SW480 (cell line): ENCODE measurements around the gene CLEC20A.
A peak's percentile ranks its signal among the peaks of the same experiment; 100 is the strongest.
"Not testable (repeated sequence)": the region's sequence is repeated elsewhere in the genome, so short reads cannot be mapped to it uniquely, and the experiment has no call there.

Experiments used
- DNase-seq: peaks from one replicate; pipeline ENCODE4 v3.0.0-alpha.2; 2016; ENCODE audit warnings: low spot score

The CLEC20A gene

DNA sequence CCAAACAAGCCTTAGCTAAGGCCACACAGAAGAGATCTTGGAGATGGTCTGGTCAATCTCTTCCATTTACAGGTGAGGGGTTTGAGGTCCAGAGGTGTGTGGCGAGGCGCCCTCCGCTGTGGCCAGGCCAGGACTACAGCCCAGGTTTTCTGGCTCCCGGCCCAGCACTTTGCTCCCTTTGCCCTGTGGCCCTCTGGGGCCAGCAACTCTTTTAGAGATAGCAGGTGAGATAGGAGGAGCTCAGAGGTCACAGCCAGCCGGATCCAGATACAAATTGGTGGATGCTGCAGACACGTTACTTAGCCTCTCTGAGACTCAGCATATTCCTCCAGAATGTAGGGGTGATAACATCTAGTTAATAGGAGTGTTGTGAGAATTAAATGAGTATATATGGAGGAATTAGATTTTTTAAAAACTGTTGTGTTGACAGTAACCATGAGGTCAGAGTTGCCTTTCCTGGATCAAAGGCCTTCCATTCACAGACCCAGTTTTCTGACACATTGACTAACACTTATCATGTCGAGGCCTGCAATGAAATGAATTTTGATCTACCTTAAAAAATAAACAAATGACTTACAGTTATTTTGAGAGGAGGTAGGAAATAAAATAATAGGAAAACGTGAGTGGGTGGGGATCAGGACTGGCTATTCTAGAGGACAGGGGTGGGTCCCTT is 32.7 kb upstream of the CLEC20A start:
- no peak for DNase-seq

DNA sequence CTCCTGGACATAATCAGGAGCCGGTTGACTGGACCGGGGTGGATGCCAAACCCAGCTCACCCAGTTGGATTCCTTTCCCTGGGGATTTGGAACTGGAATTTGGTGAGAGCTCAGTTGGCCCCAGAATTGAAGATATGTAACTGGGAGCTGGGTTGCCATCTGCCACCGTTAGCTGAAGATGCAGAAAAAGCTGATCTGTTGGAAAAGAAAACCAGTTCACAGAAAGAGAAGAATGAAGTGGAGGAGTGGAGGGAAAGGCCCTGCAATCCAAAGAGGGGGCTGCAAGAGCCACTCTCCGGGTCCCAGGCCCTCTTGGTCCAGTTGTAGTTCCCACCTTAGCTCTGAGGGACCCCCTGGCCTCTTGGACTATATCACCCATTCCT is 32.2 kb upstream of the CLEC20A start:
- DNase-seq = no peak

DNA sequence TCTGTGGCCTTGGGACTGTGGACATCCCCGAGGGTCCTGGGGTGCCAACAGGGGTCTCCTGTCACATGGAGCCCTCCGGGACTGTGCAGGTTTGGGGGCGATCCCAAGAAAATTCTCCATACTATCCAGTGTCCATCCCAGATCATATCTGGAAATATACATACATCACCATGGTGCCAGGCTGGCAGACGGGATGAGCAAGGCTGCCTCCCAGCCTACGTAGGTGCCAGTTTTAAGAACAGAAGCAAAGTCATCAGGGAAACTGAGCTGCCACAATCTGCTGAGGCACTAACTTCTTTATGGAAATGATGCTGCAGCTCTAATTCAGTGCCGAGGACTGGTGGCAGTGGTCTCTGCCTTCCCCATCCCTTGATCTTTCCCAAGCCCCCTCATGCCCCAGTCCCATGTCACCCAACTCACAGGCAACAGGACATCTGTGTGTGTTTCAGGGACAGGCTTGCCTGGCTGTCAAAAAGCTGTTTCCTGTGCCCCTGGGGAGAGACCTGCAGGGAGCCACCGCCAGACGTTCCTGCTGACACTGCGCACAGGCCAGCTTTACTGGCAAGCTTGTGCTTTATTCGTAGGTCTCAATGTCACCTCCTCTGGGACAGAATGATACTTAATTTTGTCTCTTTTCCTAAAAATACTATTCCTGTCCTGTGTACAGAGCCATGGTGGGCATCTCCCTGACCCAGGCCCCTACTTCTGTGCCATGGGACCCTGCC is 31.6 kb upstream of the CLEC20A start:
- DNase-seq = no peak

DNA sequence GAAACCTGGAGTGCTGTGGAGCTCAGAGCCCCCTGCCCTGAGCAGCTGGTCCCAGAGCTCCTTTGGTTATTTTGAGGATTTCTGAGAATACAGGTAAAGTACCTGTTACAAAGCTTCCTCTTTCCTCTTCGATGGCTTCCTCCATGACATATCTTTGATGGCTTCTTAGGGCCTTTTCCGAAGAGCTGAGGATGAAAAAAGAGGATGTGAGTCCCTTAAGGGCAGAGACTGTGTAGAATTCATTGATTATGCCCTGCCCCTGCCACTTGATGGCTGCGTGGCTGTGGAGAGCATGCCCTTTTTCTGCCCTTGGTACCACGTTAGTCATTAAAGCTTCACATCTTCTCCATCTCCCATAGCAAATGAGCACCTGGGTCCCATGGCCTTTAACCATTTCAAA is 30.4 kb upstream of the CLEC20A start:
- no peak for DNase-seq

DNA sequence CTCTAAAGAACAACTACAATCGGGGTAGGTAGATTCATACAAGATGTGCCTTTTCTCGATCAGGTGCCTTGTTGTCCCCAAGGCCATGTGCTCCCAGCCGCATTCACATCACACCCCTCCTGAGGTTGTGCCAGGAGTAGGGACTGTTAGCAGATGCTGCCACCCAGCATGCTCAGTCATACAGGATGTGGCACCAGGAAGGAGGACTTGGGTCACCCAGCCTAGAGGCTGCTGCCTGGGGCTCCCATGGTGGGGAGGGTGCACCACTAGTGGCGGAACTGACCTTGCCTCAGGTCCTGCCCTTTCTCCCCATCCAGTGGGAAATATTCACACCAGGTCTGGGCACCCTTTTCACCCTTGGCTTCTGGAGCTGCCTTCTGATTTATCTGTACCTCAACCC is 24.5 kb upstream of the CLEC20A start:
- DNase-seq = no peak

DNA sequence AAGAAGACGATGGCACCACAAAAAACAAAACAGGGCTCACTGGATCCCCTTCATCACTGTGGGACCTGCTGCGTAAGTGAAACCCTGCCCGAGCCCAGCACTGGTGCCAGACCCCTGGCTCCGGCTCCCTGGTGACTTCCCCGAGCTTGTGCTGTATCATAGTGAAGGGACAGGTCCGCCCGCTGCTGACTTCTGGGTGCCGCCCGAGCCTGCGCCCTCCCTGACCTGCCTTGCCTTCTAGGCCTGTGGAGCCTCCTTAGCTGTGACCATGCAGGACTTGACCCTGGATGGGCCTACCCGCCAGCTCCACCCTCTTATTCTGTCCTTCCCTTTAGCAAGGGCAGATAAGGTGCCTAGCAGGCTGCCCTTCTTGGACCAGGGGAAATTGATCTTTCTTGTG is 24.0 kb upstream of the CLEC20A start:
- DNase-seq = no peak

DNA sequence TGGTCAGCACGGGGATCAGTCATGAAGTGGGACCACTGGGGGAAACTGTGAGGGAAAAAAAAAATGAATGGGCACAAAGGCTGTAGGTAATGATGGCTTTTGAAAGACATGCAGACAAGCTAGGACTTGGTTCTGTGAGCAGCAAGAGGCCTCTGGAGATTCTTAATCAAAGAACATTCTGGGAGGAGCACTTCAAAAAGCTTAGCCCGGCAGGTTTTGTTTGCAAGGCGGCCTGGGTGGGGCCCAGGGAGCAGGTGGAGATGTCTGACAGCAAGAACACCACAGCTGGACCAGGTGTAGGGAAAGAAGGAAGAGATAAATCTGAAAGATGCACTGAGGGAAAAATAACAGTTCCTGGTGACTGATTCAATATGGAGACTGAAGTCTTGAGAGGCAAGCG is 22.1 kb upstream of the CLEC20A start:
- no peak for DNase-seq

DNA sequence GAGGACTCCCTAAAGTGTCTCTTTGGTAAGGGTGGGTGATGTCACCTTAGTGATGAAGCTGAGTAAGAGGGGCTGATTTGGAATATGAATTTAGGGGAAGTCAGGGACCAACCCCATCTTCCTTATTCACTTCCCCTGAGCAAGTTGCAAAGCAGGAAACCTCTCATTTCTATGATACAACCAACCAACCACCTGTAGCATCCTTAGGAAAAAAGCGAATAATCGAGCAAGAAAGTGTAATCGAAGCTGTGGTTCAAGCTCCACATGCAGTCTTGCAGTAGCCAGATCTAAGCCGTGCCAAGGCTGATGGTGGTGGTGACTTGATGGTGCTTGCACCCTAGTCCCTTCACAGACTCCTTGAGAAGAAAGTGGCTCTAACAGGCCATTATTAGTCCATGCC is 19.3 kb upstream of the CLEC20A start:
- DNase-seq = no peak

DNA sequence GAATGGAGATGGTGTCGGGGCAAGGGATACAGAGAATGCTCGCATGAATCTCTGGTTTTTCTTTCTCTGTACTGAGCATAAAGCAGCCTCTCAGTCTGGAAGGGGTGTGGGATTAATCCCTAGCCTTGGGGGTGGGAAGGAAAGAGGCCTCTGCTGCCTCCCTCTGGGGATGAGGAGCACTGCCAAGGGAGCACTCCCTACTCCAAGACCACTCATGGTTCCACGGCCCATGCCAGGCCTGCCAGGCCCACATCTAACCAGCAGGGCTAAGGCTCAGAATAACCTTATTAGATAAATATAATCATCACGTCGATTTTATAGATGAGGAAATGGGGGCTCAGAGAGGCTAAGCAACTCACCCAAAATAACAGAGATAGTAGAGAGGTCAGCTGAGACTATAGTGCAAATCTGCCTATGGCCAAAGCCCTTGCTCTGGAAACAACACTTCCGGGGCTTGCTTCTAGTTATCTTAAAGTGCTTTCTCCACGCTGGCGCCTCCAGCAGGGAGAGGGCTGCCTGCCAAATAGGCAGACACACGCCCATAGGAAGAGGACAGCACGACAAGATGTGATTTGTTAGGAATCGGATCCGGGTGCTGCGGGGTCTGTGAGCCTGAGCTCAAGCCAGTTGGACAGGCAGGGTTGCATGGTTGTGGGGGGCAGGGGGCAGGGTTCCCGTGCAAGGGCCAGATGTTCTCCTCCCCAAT is 16.7 kb upstream of the CLEC20A start:
- no peak for DNase-seq

DNA sequence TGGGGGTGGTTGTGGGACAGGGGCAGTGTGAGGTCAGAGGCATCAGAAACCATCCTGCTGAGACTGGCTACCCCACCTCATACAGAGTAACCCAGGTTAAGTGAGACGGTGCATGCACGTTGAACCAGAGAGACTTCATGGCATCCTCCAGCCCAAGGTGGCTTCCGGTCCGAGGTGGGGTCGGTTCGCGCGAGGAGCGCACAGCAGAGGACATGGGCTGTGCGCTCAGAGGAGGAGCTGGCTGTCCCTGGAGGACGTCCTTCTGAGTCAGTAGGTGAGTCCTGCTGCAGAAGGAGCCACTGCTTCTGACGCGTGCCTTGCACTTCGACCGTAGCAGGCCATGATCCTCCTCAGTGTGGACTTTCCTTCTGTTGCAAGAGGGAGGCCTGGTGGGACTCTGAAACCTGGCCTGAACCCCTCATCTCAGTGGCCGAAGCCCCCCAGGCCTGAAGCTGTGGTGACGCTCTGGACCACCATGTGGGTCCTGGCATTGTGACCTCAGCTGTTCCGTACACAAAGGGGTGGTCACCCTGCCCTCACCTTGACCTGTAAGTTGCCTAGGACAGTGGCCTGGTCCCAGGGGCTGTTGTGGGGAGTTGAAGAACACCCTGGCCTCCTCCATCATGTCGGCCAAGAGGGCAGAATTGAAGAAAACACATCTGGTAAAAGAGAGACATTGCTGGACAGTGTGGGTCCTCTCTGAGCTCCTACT is 16.0 kb upstream of the CLEC20A start, which contains the start of gene TEX35:
Gene TEX35 (plus strand): TSS at position 544 of the 712 bp plus-strand sequence. CDS start 80 bp downstream, at position 624.
- DNase-seq = no peak

DNA sequence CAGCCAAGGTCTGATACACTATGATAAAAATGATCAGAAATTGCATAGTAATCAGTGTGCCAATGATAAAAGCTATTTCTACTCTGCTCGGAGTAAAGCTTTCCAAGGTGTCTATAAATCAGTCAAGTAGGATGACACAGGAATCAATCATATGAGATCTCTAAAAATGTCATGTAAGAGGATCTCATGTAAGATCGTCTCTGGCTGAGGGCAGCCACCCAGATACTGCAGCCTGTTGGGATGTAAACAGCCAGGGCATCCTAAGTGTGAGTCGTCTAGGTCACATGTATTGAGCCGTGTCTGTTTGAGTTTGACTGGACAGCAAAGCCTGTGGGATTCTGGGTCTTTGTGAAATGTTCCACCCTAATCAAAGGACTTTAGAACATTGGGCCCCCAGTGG is 13.4 kb upstream of the CLEC20A start:
- DNase-seq = no peak

DNA sequence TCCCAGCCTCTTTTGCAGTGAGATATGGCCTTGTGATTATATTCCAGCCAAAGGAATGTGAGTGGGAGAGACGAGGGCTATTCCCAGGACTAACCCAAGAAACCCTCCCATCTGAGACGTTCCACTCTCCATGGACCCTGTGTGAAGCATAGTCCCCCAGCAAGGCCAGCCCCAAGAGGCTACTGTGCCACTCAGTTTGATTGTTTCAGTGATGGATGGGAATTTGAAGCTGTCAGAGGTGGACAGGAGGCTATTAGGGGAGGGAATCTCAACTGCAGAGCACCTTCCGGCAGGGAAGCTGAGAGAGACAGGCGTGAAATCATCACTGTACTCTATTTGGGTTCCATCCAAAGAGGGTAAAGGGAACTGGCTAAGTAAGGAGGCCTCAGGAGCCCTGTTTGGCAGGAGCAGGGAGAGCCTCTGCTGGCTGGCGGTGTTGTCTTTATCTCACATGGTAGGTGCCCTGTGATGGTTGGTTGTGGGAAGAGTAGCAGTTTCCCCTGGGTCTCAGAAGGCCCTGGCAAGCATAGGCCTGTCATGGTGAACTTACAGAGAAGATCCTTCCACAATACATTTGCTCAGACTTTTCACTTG is 12.7 kb upstream of the CLEC20A start:
- DNase-seq = no peak

DNA sequence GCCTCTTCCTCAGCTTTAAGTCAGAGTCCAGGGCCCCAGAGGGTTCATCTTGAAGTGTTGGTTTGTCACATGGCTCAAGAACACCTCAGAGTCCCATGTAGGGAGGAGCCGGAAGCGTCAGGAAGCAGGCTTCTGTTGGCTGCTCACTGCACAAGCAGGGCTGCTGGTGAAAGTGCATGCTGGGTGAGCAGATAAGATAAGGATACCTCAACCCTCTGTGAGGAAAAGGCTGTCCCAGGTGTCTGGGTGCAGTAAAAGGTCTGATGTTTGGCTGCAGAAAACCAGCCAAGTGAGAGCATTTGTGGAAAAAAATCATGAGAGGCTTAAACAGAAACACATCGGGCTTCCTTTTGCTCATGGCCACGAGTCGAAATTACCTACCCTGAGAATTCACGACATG is 9.9 kb upstream of the CLEC20A start:
- DNase-seq = no peak

DNA sequence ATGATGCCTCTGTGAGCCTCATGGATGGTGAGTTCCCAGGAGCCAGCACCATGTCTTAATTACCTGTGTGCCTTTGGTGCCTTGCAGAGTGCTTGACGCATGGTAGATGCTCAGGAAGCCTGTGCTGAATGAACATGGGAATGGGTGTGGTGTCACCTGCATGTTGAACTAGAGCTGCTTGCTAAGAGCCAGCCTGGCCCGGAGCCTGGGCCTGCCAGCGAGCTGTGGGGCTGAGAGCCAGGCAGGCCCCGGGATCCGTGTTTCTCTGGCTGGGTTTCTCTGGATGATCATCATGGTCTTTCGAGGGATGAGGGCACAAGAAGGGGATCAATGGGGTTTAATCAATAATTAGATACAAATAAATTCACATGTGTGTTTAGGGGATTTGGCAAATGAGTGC is 9.4 kb upstream of the CLEC20A start:
- no peak for DNase-seq

DNA sequence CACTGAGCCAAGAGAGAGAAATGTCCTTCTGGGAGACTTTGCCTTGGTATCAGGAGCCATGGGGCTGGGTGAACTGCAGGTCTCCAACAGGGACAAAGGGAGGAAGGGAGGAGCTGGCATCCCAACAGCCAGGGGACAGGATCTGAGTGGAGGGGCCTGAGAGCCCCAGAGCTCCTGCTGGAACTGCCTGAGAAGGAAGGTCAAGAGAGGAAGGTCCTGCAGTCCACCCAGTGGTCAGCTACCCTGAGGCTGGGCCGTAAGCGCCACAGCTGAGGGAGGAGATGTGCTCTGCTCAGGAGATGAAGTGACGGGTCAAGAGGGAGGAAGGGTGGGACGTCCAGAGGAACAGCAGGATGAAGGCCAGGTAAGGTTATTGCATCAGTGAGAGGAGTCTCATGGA is 7.5 kb upstream of the CLEC20A start:
- no peak for DNase-seq

DNA sequence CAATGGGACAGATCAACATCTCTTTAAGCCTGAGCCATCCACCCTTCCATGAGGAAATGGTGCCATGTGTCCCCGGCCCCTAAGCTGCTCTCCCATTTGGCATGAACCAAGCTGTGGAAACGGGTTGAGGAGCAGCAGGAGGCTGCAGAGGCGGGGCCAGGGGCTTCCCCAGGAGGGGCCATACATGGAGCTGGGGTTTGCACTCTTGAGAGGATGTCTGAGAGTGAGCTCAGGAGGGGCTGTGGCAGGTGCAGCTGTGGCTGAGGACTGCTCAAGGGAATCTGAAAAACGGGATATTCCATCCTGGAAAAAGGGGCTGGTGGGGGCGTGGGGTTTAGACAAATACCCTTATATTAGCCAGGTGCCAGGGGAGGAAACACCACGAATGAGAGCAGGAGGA is 7.1 kb upstream of the CLEC20A start:
- DNase-seq = no peak

DNA sequence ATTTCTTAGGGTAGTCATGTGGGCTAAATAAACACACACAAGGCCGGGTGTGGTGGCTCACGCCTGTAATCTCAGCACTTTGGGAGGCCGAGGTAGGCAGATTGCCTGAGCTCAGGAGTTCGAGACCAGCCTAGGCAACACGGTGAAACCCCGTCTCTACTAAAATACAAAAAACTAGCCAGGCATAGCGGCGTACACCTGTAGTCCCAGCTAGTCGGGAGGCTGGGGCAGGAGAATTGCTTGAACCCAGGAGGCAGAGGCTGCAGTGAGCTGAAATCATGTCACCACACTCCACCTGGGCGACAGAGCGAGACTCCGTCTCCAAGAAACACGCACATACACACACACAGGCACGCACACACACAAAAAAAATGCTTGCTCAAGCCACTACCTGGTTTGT is 6.6 kb upstream of the CLEC20A start:
- not testable (repeated sequence) for DNase-seq

DNA sequence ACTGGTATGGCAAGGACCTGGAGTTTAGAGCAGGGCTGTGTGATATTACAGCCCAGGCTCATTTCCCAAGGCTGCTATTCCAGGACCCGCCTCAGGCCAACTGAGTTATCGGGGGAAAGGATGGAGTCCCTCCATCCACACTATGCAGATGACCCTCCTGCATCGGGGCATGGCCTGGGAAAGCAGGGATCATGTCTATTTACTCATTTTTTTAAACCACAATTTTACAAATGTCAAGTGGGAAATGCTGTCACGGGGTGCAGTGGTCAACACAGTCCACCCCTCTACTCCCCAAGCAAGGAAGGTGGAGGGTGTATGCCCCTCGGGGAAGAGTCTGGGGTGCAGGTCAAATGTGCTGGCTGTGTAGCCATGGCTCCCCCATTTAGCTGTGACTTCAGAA is 6.1 kb upstream of the CLEC20A start:
- DNase-seq = no peak

DNA sequence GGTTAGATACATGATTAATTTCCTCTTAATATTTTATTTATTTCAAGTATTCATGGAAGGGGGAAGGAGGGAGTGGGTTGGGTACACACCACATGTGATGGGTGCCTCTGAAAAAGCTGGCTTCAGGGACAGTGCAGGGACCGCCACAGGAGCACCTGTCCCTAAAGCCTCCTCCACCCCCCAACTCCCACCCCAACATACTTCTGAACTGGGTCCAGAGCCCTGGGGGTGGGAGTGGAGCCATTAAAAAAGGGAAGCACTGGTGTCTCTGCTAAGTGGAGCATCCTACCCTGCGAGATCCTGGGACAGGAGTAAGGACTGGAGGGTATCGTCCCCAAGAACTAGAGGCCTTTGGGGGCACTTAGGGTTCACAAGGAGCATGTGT is 5.6 kb upstream of the CLEC20A start:
- DNase-seq = no peak

DNA sequence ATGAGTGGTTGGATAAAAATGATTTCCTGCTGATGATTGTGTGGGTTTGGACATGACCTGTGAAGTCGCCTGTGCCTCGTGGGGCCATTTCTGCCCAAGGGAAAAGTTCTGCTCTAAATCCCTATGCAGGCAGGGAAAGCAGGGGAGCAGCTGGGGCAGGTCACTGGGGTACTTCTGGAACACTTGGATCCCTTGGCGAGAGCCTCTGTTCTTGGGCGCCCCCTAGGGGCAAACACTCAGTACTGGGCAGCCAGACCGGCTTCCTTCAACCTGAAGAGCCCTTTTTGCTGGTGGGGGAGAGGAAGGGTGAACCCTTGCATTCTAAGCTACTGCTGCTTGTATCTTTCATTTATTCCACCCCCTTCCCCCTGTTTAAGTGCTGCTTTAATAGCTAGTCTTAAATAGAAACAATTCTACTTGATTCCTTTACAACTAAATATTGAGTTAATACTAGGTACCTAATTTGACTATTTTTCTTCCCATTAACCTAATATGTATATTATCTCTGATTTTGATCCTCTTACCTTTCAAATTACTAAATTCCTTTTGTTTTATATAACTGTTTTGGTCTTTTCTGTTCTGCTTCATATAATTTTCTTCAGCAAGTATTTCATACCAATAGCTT is 5.1 kb upstream of the CLEC20A start:
- DNase-seq = peak; percentile 59

DNA sequence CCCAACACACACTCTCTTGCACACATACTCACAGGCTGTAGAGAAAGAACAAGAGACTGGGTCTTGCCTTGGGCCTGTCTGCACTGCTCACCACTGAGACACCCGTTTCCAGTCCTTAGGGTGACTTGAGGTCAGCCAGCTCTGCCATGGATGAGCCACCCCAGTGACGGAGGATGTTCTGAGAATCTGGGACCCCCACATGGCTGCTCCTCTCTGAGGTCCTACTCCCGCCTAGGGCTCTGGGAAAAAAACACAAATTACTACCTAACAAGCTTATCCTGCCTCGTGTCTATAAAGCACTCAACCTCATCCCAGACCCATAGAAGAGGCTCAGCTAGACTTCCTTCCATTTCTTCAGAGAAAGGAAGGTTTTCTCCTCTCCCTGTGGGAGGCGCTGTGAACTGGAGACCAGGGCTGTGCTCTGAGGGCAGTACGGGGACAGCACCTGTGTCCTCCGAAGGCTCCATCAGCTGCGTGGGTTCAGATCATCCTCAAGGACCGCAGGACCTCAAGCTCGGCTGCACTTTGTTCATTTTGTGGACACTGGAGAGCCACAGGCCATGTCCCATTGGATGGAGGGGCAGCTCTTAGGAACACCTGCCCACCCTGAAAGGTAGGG is 4.3 kb upstream of the CLEC20A start:
- DNase-seq = no peak
